Measurements from ENCODE around the gene ZNF280B.

DNA sequence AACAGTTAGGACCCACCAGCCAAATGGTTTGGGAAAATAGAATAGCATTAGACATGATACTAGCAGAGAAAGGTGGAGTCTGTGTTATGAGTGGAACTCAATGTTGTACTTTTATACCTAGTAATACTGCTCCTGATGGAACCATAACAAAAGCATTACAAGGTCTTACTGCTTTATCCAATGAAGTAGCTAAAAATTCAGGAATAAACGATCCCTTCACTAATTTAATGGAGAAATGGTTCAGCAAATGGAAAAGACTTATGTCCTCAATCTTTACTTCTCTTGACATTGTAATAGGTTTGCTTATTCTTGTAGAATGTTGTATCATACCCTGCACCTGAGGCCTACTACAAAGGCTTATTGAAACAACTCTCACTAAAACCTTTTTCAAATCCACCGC is 50.2 kb downstream of the ZNF280B start:
- TF ChIP-seq, protein P1, sequence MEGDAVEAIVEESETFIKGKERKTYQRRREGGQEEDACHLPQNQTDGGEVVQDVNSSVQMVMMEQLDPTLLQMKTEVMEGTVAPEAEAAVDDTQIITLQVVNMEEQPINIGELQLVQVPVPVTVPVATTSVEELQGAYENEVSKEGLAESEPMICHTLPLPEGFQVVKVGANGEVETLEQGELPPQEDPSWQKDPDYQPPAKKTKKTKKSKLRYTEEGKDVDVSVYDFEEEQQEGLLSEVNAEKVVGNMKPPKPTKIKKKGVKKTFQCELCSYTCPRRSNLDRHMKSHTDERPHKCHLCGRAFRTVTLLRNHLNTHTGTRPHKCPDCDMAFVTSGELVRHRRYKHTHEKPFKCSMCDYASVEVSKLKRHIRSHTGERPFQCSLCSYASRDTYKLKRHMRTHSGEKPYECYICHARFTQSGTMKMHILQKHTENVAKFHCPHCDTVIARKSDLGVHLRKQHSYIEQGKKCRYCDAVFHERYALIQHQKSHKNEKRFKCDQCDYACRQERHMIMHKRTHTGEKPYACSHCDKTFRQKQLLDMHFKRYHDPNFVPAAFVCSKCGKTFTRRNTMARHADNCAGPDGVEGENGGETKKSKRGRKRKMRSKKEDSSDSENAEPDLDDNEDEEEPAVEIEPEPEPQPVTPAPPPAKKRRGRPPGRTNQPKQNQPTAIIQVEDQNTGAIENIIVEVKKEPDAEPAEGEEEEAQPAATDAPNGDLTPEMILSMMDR (IDR thresholded peaks at IDR 0.05), result no peak
- no peak for TF ChIP-seq POLR2A (IDR thresholded peaks at IDR 0.05)

All from adrenal gland (tissue), 5 donors.